ENCODE results near the gene C1QTNF7.

Gene C1QTNF7

DNA sequence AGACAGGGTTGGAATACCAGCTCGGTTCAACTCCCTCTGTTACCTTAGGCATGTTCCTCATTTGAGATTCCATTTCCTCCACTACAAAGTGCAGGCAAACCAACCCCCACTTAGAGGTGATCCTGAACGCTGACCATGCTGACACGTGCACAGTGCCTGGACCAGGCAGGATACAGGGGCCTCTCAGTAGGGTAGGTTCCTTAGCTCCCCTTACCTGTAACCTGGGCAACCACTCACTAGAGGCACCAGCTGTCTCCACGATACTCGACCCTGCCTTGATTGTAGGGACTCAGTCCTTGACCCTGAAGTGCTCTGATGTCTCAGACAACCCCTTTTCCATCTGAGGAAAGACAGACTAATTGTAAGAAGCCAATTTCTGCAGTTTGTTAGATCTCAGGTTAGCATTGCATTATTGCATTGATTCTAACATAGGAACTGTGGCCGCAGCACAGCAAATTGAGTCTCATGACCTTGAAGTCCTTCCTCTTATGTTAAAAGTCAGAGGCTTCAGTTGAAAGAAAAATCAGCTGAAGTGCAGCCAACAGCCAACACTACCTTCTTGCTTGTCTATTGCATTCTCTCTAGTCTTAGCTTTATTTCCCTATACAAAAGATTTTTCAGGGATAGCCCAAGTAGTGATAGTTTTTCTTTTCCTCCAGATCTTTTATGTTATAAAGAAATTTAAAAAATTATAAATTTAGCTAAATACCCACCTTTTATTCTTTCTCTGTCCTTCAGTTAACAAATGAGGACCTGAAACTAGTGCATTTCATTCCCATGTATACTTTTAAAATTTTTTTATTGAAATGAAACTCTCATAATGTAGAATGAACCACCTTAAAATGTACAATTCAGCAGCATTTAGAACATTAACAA lies 11.2 kb upstream of the C1QTNF7 start:
- no peak for DNase-seq

GRCh38 chr4:15417233-15417660 lies 10.6 kb upstream of the C1QTNF7 start:
- DNase-seq = no peak

- no peak for DNase-seq
Measured at GRCh38 chr4:15418956-15419355, 8.9 kb upstream of the C1QTNF7 start.

DNA sequence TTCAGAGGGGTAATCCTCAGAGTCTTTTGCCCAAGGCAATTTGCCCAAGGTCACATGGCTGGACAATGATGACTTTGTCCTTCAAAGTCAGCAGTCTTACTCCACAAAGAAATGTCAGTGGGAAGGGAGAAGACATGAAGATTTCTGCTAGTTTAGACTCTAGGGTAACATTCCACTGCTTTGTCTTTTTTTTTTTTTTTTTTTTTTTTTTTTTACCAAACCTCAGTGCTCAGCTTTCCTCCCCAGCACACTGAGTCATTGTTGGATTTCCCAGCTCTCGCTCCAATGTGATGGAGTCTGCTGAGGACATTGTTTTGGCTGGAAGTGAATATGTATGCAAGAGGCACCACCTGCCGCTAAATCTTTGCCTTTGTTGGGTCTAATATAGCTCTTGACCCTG lies 7.2 kb upstream of the C1QTNF7 start:
- no peak for DNase-seq

DNA sequence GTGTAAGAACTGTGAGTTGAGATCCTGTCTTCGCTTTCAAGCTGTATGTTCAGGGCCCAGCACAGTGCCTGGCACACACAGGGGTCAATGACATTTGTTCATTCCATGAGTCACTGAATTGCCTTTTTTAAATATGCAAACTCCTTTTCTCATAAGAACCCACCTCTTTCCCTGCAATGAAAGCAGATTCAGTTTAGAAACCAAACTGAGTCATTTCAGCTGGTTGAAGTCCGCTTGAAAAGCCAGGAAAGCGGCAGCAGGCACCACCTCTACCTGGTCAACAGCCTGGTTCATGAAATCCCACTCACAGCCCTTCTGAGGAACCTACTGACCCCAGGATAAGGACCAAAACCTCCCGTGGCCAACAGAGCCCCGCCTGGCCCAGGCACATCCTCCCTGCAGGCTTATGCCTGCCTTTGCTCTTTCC lies 4.5 kb upstream of the C1QTNF7 start:
- no peak for DNase-seq

DNA sequence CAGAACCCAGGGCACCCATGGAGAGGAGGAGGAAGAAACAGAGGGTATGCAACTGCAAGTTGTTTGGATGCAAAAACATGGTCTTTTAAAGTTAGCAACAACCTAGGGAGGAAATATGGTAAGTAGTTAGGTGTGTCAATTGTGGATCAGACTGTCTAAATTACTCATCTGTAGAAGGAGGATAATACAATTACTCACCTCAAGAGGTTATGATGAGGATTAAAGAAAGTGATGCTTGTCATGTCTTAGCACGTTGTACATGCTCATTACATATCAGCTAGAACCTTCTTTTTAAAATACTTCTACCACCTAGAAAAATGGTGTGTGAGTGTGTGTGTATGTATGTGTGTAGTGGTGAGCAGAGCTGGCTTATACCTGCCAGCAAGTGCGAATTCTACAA lies 2.3 kb upstream of the C1QTNF7 start:
- no peak for DNase-seq

GRCh38 chr4:15427161-15427560 lies 672 bp upstream of the C1QTNF7 start:
- DNase-seq = no peak

DNA sequence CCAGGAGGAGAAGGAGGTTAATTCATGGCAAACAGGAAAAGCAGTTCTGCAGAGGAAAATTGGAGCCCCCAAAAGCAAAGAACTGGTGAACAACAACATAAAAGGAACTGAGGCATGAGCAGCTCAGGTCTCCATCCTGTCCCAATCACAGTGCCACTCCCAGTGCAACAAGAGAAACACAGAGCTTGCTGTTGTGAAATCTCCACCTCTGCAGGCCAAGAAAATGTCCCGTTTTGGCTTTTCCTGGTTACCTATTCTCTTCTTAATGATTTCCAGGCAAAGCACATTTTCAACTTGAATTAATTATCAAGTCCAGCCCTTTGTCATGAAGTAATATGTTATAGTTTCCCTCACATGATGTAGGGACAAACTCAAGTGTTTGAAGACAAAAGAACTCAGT lies 778 bp downstream of the C1QTNF7 start:
- no peak for DNase-seq

- DNase-seq = no peak
Measured at GRCh38 chr4:15434091-15434490, 6.3 kb downstream of the C1QTNF7 start.

GRCh38 chr4:15434676-15435075 lies 6.8 kb downstream of the C1QTNF7 start:
- no peak for DNase-seq

GRCh38 chr4:15436513-15436912 lies 8.7 kb downstream of the C1QTNF7 start:
- no peak for DNase-seq

GRCh38 chr4:15438939-15439524 lies 11.2 kb downstream of the C1QTNF7 start:
- DNase-seq = no peak

GRCh38 chr4:15443371-15444160 lies 15.7 kb downstream of the C1QTNF7 start:
- DNase-seq = no peak

DNA sequence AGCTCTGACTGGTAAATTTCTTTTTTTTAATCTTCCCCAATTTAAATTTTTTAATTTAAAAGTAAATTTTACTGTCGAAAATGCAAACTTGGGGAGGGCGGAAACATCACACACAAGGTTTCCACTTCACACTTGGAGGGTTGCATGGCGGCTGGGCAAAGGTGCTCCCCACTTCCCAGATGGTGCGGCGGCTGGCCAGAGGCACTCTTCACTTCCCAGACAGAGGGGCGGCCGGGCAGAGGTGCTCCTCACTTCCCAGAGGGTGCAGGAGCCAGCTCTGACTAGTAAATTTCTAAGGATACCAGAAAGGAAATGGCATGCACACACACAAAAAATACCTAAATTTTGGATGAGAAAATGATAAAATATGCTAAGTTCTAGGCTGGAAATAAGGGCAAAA lies 16.4 kb downstream of the C1QTNF7 start:
- DNase-seq = no peak

DNA sequence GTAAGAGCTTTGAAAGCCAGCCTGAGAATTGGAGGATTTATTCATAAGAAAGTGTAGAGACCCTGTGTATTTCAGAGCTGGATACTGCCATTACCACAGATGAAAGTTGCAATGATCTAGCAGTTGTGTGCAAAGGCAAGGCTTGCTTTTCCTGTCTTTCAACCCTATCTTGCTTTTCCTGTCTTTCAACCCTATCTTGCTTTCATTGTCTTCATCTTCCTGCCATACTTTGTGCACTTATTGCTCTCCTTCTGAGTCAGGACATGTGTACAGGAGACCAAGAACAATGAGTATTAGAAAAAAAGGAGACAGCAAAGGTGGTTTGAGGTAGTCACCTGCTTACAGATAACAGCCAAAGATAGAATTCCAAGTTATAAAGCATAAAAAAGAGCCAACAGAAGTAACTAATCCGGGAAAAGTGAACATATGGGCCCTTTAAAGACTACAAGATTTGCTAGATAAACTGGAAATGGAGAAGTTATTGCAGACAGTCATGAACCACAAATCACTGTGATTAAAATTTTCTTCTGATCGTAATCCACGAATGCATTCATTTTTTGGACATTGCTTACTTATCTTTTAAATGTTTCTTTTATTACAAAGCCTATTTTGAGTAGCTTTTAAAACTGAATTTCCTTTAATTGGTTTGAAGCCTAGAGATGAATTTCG lies 17.2 kb downstream of the C1QTNF7 start:
- no peak for DNase-seq

DNA sequence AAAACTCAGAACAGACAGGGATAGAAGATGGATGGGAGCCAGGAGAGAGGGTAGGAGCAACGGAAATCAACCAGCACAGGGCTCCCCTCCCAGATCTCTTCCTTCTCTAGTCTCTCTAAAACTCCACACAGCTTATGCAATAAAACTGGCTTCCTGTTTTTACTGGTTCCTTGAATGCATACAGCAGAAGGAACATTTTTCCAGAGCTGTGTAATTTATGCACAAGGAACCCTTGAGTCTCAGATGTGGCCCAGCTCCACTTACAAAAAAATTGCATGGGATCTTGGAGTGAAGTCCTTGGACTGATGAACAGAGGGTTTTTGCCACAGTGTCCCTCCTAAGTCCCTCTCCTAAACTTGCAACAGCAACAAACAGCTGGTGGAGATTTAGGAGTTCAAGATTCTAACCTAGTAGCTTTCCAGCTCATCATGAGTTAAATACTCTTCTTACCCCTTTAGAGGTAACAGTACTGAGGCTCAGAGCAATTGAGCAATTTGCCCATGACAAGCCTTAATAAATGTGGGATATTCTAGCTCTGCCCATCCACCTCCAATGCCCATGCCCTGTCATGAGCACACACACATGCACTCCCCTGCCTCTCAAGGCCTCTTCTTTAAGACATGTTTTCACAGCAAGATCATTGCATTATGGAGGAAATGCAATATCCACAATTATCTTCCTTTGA lies 23.5 kb downstream of the C1QTNF7 start:
- DNase-seq = no peak

DNA sequence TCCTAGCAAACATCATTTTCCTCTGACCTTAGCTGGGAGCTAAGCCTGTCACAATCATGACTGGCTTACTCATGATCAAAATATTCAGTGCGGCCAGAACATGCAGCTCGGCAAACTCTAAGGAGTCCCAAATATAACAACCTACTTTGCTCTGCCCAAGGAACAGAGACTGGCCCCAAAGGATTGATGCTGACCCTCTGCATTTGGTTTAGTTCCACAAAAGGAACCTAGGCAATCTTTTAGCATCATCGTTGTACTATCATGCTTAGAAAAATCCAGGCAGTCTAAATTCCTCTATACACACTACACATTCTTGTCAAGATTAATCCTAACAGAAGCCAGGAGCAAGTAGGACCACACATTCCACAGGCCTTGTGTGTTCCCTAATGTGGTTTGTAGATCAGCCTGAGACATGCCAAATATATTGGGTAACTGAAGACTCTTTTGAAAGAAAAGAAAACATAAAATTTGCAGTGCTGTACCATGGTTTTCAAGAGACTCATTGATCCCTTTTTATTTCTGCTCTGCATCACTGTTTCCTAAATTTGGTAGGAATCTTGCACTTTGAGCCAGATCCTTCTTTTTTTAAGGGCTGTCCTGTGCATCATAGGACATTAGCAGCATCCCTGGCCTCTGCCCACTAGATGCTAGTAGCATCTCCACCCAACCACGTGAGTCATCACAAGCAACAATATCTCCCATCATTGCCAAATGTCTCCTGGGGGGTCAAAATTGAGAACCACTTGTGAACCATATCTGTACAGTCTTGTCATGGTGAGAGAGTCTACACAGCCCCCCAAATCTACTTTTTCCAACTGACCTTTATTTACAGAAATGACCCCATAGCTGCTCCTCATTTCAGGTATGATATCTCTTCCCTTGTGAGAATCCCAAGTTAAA lies 24.3 kb downstream of the C1QTNF7 start:
- no peak for DNase-seq

- DNase-seq = no peak
Measured at GRCh38 chr4:15455290-15455689, 27.5 kb downstream of the C1QTNF7 start.

DNA sequence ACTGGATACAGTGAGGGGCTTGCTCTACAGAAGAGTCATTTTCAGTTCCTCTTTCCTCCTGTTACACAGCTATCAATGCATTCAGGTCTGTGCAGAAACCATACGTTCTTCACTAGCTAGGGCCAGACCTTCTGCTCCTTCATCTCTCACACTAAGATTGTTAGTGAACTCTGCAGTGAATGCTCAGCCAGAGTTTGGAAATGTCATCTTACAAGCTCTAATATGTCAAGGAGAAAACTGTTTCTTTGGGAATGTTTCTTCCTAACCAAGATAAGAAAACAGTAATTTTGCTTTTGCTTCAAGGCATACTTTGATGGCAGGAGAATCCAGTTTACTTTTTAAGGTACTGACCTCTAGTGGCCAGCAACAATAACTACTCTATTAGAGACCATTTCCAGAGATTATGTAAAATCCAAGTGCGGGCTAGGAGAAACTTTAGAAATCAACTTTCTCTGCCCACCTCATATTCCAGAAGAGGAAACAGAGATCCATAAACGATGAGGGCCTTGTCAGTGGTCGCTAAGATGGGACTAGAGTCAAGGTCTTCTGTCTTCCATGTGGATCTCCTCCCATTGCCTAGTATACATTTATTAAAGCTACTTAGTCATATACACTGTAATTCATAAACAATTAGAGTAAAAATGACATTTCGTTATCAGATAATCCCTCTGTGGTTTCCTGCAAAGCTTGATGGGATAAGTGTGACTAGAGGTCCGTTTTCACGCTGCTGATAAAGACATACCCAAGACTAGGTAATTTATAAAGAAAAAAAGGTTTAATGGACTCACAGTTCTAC lies 29.8 kb downstream of the C1QTNF7 start:
- DNase-seq = no peak

DNA sequence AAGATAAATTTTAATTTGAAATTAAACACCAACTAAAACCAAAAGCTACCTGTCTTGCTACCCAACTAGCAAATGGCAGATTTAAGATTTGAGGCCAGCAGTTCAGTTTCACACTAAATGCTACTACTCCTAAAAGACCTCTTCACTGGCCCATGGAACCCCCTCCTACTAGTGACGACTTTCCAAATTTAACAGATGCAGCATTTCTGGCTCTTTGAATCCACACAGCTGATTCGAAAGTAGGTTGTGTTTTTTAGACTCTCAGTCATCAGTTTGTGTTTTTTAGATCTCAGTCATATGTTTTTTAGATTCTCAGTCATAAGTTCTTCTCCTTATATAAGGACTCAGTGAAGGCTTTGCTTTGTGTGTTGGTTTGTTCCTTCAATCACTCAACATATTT lies 30.8 kb downstream of the C1QTNF7 start:
- no peak for DNase-seq

DNA sequence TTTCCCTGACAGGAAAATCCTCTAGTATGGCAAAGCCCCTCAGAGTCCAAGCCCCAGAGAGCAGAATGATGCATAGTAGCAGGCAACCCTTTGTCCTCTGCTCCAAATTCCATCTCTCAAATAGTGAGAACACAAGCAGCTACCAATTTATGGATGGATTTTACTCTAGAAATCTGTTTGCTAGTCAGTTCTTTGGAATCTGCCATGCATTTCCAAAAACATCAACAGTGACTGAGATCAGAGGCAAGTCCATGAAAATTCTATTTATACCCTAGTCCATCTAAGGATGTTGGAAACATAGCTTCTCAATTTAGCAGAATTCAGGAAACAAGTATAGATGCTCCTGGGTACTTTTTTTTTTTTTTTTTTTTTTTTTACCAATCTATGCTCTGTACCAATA lies 31.9 kb downstream of the C1QTNF7 start:
- DNase-seq = no peak

Data from CD4-positive, alpha-beta T cell treated with Interferon gamma for 1 hour (primary cell).